NOMO-1 (cell line): ENCODE measurements around the gene GRK3.
"Not testable (repeated sequence)": the region's sequence is repeated elsewhere in the genome, so short reads cannot be mapped to it uniquely, and the experiment has no call there.

Experiments
- DNase-seq, 2 experiments: peaks; one replicate each; lab custom pipeline; 2025; ENCODE audit not compliant: unreplicated experiment in 2 of 2; lab: John Stamatoyannopoulos, UW

GRK3 gene

GRCh38 chr22:25694196-25694907 lies 129.9 kb downstream of the GRK3 start:
- no peak for DNase-seq

- no peak for DNase-seq
Measured at GRCh38 chr22:25695146-25695545, 130.7 kb downstream of the GRK3 start.

DNA sequence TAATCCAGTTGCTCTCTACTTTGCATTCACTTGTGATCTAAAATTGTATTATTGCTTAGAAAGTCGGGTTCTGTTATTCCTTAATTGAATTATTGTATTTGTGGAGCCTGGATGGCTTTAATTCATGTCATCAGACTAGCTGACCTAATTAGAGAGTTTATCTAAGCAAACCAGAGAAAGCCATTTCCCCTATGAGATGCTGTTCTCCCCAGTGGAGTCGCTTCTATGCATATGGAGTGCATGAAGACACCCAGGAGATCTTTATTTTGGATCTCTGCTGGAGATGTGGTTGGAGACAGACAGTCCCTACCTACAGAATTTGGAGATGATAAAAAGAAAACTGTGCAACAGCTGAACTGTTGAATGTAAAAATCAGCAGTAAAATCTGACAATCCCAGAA lies 132.3 kb downstream of the GRK3 start:
- no peak for DNase-seq

GRCh38 chr22:25697181-25697664 lies 132.7 kb downstream of the GRK3 start:
- DNase-seq = no peak

DNA sequence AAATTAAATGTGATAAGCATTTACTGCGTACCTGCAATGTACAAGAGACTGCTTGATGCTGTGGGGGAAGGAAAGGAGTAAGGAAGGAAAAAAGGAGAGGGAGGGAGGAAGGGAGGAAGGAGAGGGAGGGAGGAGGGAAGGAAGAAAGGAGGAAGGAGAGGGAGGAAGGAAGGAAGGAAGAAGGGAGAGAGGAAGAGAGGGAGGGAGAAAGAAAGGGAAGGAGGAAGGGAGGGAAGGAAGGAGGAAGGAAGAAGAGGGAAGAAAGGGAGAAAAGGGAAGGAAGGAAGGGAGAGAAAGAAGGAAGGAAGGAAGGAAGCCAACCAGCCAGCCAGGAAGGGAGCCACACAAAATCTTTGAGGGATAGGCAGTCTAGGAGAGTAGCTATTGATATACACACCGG lies 133.5 kb downstream of the GRK3 start:
- no peak for DNase-seq

DNA sequence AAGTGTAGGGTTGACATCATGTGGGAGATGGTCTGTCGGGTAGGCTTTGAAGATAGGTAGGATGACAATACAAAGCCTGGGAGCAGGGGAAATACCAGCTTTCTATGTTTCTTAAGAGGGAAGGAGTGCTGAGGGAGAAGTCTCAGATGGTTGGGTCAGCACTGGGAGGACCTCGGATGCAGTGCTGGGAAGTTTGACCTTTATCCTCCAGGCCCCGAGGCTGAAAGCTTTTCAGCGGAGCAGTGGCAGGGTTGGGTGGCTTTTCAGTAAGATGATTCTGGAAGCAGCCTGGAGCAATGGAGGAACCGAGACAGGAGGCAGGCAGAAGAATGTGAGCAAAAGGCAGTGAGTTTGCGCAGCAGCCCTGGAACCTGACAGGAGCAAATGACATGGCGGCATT lies 134.0 kb downstream of the GRK3 start:
- no peak for DNase-seq

DNA sequence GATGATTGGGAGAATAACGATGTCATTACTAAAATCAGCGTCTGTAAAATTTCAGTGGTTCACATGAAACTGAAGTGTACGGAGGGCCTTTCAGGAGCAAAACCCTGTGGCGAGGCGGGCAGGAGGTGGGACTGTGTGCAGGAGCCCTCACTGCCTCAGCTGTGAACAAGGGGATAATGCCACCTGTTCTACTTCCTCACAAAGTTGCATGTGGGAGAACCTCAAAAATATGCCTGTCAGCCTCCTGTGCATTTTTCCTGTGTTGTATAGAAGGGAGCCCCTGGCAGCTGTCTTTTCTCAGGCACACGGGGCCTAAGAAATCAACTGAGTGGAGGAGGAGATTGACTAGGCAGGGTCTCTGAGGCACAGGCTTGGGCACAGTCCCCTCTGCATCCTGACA lies 134.5 kb downstream of the GRK3 start:
- DNase-seq = no peak

- DNase-seq = no peak
Measured at GRCh38 chr22:25701056-25701780, 136.7 kb downstream of the GRK3 start.

DNA sequence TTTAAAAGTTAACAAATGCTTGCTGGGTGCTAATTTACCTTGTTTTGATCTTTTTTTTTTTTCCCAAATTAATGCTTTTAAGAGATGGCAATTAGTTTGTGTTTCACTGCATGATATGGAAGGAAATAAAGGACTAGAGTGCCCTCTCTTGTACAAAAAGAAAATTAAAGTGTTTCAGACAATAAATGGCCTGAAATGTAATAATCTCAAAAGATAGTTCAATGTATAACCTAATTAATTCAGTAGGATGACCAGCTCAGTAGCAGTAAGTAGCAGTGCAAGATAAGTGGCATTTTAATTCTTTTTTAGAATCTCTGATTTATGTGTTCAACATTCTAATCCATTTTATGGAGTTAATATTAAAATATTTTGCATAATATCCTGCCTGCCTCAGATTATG lies 137.6 kb downstream of the GRK3 start:
- DNase-seq = peak in 1 of 2 experiments; percentile 41

DNA sequence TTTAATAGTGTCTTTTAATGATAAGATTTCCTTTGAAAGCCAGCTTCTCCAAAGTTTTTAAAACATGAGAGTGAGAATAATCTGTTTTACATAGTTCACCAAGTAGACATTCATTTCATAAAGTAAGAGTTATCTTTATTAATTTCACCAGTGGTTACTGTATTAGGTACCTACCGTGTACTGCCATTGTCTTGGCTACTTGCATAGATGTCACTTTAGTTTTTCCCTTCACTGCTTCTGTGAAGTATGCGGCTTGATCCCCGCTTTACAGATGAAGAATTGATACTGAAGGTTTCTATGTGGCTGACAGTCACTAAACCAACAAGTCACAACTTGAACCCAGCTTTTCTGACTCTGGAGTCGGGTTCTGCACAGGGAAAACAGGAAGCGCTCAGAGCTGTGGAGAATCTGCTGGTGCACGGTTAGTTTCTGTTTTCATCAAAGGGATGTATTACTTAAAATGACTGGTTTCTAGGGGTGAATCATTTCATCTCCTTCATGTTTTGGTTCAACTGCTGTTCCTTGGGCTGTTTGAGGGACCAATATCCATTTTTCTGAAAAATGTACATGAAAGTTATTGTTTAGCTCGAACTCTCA lies 138.2 kb downstream of the GRK3 start:
- DNase-seq = no peak

DNA sequence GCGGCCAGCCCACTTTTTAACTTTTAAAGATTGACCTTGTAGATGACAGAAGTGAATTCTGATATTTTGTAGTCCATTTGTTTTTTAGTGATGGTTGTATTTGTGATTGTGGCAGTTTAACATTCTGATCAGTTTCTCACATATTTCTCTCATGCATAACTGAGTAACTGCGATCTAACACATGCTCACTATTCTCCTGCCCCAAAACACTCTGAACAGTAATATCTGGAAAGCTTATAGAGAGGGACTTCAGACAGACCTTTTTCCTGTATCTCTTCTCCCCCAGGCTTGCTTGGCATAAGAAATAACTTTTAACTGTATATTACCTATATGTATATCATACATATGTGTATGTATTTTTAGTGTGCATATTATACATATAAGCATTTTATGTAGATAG lies 140.2 kb downstream of the GRK3 start:
- no peak for DNase-seq

DNA sequence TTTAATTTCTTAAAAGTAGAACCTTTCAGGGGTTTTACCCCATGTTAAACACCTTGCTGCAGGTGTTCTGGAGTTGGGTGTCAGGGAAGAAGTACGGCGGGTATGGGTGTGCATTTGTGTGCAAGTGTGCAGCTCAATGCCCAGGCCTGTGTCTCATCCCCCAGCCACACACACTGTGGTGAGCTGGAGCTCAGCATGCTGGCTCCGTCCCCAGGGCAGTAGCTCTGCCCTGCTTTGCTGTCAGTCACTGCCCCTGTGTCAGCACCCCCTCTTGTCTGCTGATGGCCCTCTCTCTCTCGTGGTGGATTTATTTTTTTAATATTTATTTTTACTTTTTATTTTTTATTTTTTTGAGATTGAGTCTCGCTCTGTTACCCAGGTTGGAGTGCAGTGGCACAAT lies 141.7 kb downstream of the GRK3 start:
- DNase-seq = no peak

GRCh38 chr22:25708430-25708829 lies 144.0 kb downstream of the GRK3 start:
- not testable (repeated sequence) for DNase-seq

DNA sequence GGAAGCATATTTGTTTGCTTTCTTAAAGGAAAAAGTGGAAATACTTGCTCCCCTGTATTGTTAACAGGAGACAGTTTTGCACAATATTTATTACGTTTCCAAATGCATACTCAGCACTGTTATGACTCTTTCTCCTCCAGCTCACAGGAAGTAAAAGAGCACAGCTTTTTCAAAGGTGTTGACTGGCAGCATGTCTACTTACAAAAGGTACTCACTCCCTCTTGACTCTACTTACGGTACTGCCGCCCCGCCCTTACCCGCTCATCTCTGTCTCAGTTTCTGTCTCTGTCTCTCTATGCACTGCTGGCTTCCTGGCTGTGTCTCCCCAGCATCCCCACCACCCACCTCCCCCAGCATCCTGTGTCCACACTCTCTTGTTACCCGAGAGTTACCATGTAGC lies 145.3 kb downstream of the GRK3 start:
- DNase-seq = no peak

GRCh38 chr22:25710501-25710900 lies 146.0 kb downstream of the GRK3 start:
- DNase-seq = no peak

DNA sequence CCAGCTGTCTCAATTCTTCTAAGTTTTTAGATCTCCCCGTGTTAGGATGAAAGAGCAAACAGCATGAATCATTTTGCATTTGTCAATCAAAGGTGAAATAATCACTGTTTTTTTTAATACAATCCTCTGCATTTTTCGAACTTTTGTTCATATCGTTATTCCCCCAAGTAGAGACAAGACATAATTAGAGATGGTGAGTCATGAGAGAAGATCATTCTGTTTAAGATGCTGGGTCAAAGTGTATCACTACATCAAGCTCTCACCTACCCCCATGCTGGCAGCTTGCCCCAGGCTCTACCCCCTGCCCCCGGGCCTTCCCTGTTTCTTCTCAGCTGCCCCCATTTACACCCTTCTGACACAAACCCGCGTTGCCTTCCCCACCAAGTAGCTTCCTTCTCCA lies 147.0 kb downstream of the GRK3 start:
- no peak for DNase-seq

- no peak for DNase-seq
Measured at GRCh38 chr22:25712661-25713400, 148.4 kb downstream of the GRK3 start.

DNA sequence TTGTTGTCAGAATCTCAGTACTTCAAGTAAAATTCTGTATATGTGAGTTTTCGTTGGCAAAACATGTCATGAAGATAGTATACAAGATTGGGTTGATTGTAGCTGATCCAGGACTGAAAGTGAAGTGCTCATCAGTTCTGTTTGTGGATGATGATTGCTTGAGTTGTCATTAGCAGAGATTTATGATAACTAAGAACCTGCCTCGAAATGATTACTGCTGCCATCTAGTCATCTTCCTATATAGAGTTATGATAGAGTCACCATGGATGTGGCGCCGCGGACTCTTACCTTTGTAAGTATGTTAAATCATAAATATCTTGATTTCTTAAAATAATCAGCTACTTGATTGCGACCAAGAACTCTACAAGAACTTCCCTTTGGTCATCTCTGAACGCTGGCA lies 149.6 kb downstream of the GRK3 start:
- no peak for DNase-seq

GRCh38 chr22:25714739-25715138 lies 150.3 kb downstream of the GRK3 start:
- DNase-seq = no peak

GRCh38 chr22:25716637-25717036 lies 152.2 kb downstream of the GRK3 start:
- no peak for DNase-seq

DNA sequence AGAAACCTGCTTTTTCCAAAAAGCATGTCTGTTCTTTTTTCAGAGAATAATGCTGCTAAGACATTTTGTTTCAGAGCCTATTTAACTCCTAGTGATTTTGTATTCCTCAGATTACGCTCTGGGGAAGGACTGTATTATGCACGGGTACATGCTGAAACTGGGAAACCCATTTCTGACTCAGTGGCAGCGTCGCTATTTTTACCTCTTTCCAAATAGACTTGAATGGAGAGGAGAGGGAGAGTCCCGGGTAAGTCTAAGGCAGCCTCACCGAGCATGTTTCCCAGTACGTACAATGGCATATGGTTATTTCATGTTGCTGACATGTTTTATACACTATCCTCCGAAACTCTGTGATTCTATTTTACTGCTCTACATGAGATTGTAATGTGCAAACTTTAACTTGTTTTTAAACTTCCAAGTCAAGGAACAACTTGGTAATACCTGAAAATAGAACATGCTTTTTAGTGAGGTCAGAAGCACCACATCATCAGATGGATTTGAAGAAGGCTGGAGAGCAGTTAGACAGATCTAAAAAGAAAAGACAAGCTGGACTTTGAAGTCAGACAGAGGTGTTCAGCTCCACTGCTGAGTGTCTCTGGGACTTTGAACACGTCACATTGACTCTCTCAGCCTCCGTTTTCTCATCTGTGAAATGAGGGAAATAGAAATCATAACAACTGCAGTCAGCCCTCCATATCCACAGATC lies 153.8 kb downstream of the GRK3 start:
- no peak for DNase-seq
